Keratinocyte (primary cell): Measurements from ENCODE around the gene ADGRL3.

Experiments used
- CTCF ChIP-seq, 3 experiments: IDR thresholded peaks in 1 of 3; conservative IDR thresholded peaks in 1 of 3; optimal IDR thresholded peaks in 1 of 3; 2 replicates in 2 of 3; 3 replicates in 1 of 3; pipeline versions ENCODE3 to v1.5.1; 2011; ENCODE audit warnings: low read length in 3 of 3, mild to moderate bottlenecking in 3 of 3, moderate library complexity in 2 of 3, control low read depth in 1 of 3, inconsistent platforms in 1 of 3; ENCODE audit not compliant: insufficient read depth in 2 of 3; ENCODE audit errors: extremely low read depth in 1 of 3
- EZH2 ChIP-seq: IDR thresholded peaks from one replicate; pipeline ENCODE4 v1.6.1; 2012; ENCODE audit warnings: inconsistent platforms, mild to moderate bottlenecking, low read length, moderate library complexity

GRCh38 chr4:61309616-61310015 is 109.5 kb downstream of the ADGRL3 start:
- TF ChIP-seq CTCF (optimal IDR thresholded peaks at IDR 0.05 in 1 of 3, IDR thresholded peaks at IDR 0.05 in 1 of 3, conservative IDR thresholded peaks at IDR 0.05 in 1 of 3; ENCODE audit: extremely low read depth in 1 of 3, insufficient read depth in 2 of 3, low read length in 3 of 3) = no peak
- TF ChIP-seq EZH2 = no peak
